Tibial nerve (tissue), 4 donors: ENCODE measurements around the gene RBM20. TPM values are rescaled to one million over a fixed set of nuclear protein-coding genes. Genes with fewer than 3 reads are reported as not detected.
A peak's percentile ranks its signal among the peaks of the same experiment; 100 is the strongest.
"Not testable (repeated sequence)": the region's sequence is repeated elsewhere in the genome, so short reads cannot be mapped to it uniquely, and the experiment has no call there.

ENCODE experiments used
- DNase-seq, 2 donors: peaks; one replicate each; pipeline ENCODE4 v3.0.0-alpha.2; 2019; ENCODE audit warnings: low spot score in 2 of 2
- H3K27ac ChIP-seq, 4 donors: fragments of 200-600 bp; sonication (generic) in 3 of 4; one replicate each; pipeline ENCODE4 v1.5.1; 2017 to 2019; ENCODE audit warnings: mild to moderate bottlenecking in 1 of 4
- H3K27me3 ChIP-seq, 2 donors: fragments of 200-600 bp; sonication (generic) in 1 of 2; one replicate each; pipeline versions ENCODE4 v1.5.1 to v1.6.0; 2017 to 2019
- H3K36me3 ChIP-seq, 3 donors: fragments of 200-600 bp; sonication (generic); one replicate each; pipeline ENCODE4 v1.5.1; 2018 to 2019
- H3K4me1 ChIP-seq, 4 donors: fragments of 200-600 bp; sonication (generic) in 3 of 4; one replicate each; pipeline ENCODE4 v1.5.1; 2017 to 2019
- H3K4me3 ChIP-seq, 4 donors: fragments of 200-600 bp; sonication (generic) in 3 of 4; one replicate each; pipeline ENCODE4 v1.5.1; 2017 to 2019; ENCODE audit warnings: mild to moderate bottlenecking in 1 of 4, moderate library complexity in 1 of 4
- H3K9me3 ChIP-seq, 4 donors: fragments of 200-600 bp; sonication (generic) in 3 of 4; one replicate each; pipeline ENCODE4 v1.5.1; 2017 to 2019
- CTCF ChIP-seq, 5 experiments: fragments of 200-600 bp in 3 of 5; fragments of 450-650 bp in 2 of 5; sonication (generic) in 3 of 5; IDR thresholded peaks; one replicate each; pipeline ENCODE4 v1.5.1; 2016 to 2019; ENCODE audit warnings: antibody characterized with exemption in 5 of 5, mild to moderate bottlenecking in 3 of 5, moderate library complexity in 2 of 5
- EP300 ChIP-seq, 2 donors: sonication (generic); formaldehyde crosslinking; IDR thresholded peaks; one replicate each; pipeline ENCODE4 v1.6.1; 2017; ENCODE audit warnings: antibody characterized with exemption in 2 of 2, mild to moderate bottlenecking in 1 of 2
- POLR2A ChIP-seq, 2 donors: fragments of 450-650 bp; IDR thresholded peaks; one replicate each; pipeline ENCODE4 v1.6.1; 2017; ENCODE audit warnings: antibody characterized with exemption in 2 of 2, mild to moderate bottlenecking in 2 of 2, moderate library complexity in 2 of 2
- WGBS, 2 donors: methylation state at CpG; one replicate each; pipeline ENCODE4 v1.1.5; 2018; 5-methylcytosine and 5-hydroxymethylcytosine counted together
- total RNA-seq, 4 donors: library from RNA; depleted of rRNA; stranded (reverse); fragments of >200 nt; gene quantifications; one replicate each; pipeline ENCODE4 v1.1.0, GENCODE V29; 2016

The RBM20 gene
- total RNA-seq, 4 donors from 2014 or later, result 1.3 to 8.7 (median 2.7) TPM

GRCh38 chr10:110704906-110705476 is 60.9 kb downstream of the RBM20 start:
- H3K36me3 ChIP-seq, result no peaks in the 10 kb centered on the region
- peaks cover 0 to 8% (median 2%) of the 10 kb centered on the region in 4 donors for H3K4me1 ChIP-seq
- H3K27me3 ChIP-seq, result no peaks in the 10 kb centered on the region
- H3K27ac ChIP-seq, result no peak overlapping the region
- WGBS, 2 donors, result 59 to 70% methylated on average over 5 of the region's 5 CpGs
- no peak overlapping the region for H3K4me3 ChIP-seq
- no peak for DNase-seq
- no peaks in the 10 kb centered on the region for H3K9me3 ChIP-seq
- TF ChIP-seq EP300 (IDR thresholded peaks at IDR 0.05), result no peak
- no peak for TF ChIP-seq POLR2A (IDR thresholded peaks at IDR 0.05)
- no peak for TF ChIP-seq CTCF (IDR thresholded peaks at IDR 0.05)

- not testable (repeated sequence) for H3K4me3 ChIP-seq, H3K36me3 ChIP-seq, H3K9me3 ChIP-seq, H3K27me3 ChIP-seq, H3K4me1 ChIP-seq, DNase-seq, H3K27ac ChIP-seq
- WGBS, 2 donors, result 90 to 95% methylated on average over 4 of the region's 4 CpGs
Observed at GRCh38 chr10:110705596-110705995, 61.5 kb downstream of the RBM20 start.

GRCh38 chr10:110706690-110707098 is 62.6 kb downstream of the RBM20 start:
- H3K36me3 ChIP-seq, result no peaks in the 10 kb centered on the region
- H3K27ac ChIP-seq, result peak overlapping the region in 1 of 4 donors; percentile 38
- H3K9me3 ChIP-seq, result no peaks in the 10 kb centered on the region
- WGBS, 2 donors, result 17 to 19% methylated on average over 5 of the region's 5 CpGs
- DNase-seq, result no peak
- TF ChIP-seq EP300 (IDR thresholded peaks at IDR 0.05) (no peak), CTCF (IDR thresholded peaks at IDR 0.05) (no peak), POLR2A (IDR thresholded peaks at IDR 0.05) (no peak)
- no peaks in the 10 kb centered on the region for H3K27me3 ChIP-seq
- H3K4me1 ChIP-seq, result peaks cover 0 to 8% (median 2%) of the 10 kb centered on the region in 4 donors
- no peak overlapping the region for H3K4me3 ChIP-seq

- Histone ChIP-seq H3K9me3 (no peaks in the 10 kb centered on the region), H3K27ac (peak overlapping the region in 2 of 4 donors; percentile 22 to 30), H3K4me3 (no peak overlapping the region), H3K36me3 (no peaks in the 10 kb centered on the region), H3K4me1 (peaks cover 0 to 8% (median 2%) of the 10 kb centered on the region in 4 donors), H3K27me3 (no peaks in the 10 kb centered on the region)
- 37 to 39% methylated on average over 6 to 8 of the region's 8 CpGs for WGBS, 2 donors
- TF ChIP-seq POLR2A (IDR thresholded peaks at IDR 0.05) (no peak), CTCF (IDR thresholded peaks at IDR 0.05) (no peak), EP300 (IDR thresholded peaks at IDR 0.05) (peak in 1 of 2 donors; percentile 48)
- DNase-seq, result no peak
Observed at GRCh38 chr10:110708776-110709443, 64.8 kb downstream of the RBM20 start.

- TF ChIP-seq CTCF (IDR thresholded peaks at IDR 0.05) (no peak), EP300 (IDR thresholded peaks at IDR 0.05) (no peak), POLR2A (IDR thresholded peaks at IDR 0.05) (no peak)
- peak overlapping the region in 1 of 4 donors; percentile 22 for H3K27ac ChIP-seq
- H3K9me3 ChIP-seq, result no peaks in the 10 kb centered on the region
- H3K4me3 ChIP-seq, result no peak overlapping the region
- WGBS, 2 donors, result 89 to 94% methylated on average over 3 of the region's 3 CpGs
- H3K4me1 ChIP-seq, result peaks cover 0 to 8% (median 2%) of the 10 kb centered on the region in 4 donors
- H3K36me3 ChIP-seq, result no peaks in the 10 kb centered on the region
- DNase-seq, result no peak
- H3K27me3 ChIP-seq, result no peaks in the 10 kb centered on the region
Observed at GRCh38 chr10:110709444-110709828, 65.3 kb downstream of the RBM20 start.
